Left lung (tissue), 10 donors: ENCODE measurements around the gene RYR3. TPM values are rescaled to one million over a fixed set of nuclear protein-coding genes. Genes with fewer than 3 reads are reported as not detected.

Experiments used
- ATAC-seq: fragments of 200-7000 bp; cut with Tn5 transposase; one replicate; pipeline ENCODE4 v1.9.1; 2020; ENCODE audit warnings: moderate library complexity
- DNase-seq, 4 donors: peaks; one replicate each; pipeline ENCODE4 v3.0.0-alpha.2; 2013 to 2020
- H3K27ac ChIP-seq, 2 donors: fragments of 200-600 bp; sonication (generic) in 1 of 2; one replicate each; pipeline versions ENCODE4 v1.5.0 to v1.8.0; 2020 to 2021
- H3K27me3 ChIP-seq, 2 donors: fragments of 200-600 bp; sonication (generic) in 1 of 2; one replicate each; pipeline versions ENCODE4 v1.5.0 to v1.8.0; 2020 to 2021
- H3K36me3 ChIP-seq, 2 donors: fragments of 200-600 bp; sonication (generic) in 1 of 2; one replicate each; pipeline versions ENCODE4 v1.5.0 to v1.8.0; 2020 to 2021
- H3K4me1 ChIP-seq, 2 donors: fragments of 200-600 bp; one replicate each; pipeline ENCODE4 v1.8.0; 2021
- H3K4me3 ChIP-seq, 2 donors: fragments of 200-600 bp; sonication (generic) in 1 of 2; one replicate each; pipeline versions ENCODE4 v1.5.0 to v1.8.0; 2020 to 2021; ENCODE audit warnings: mild to moderate bottlenecking in 1 of 2
- H3K9me3 ChIP-seq, 2 donors: fragments of 200-600 bp; sonication (generic) in 1 of 2; one replicate each; pipeline versions ENCODE4 v1.5.0 to v1.8.0; 2020 to 2021
- intact Hi-C, 2 donors: fragments of 100-400 bp; cut with DNase I; formaldehyde crosslinking; loops; one replicate each; pipeline versions ENCODE4 v1.11.2 to v1.14.2; 2022
- polyA plus RNA-seq, 6 donors: library from polyadenylated mRNA; unstranded; fragments of 120-200 nt; gene quantifications; one replicate each; pipeline ENCODE4 v1.2.1, GENCODE V29; 2013; ENCODE audit not compliant: insufficient read length in 6 of 6
- total RNA-seq, 2 donors: library from RNA; stranded (reverse); fragmentation: NEBNext Ultra II Directional; extraction: Animal tissue kit (Norgen Biotek cat#: 25700); gene quantifications; one replicate each; pipeline ENCODE4 v1.2.1, GENCODE V29; 2021
- TF ChIP-seq, protein P1 (sequence below), 2 donors: fragments of 200-600 bp; sonication (generic) in 1 of 2; IDR thresholded peaks; one replicate each; pipeline versions ENCODE4 v1.5.0 to v1.8.0; 2021; ENCODE audit warnings: antibody characterized with exemption in 2 of 2
- donor health status: DM: no; HTN: yes; CAD: no.
- donor health status: DM: no; HTN: no; CAD: no.

RYR3 gene
- total and polyA plus RNA-seq, 8 donors = 0.24 to 12.6 (median 8.6) TPM

DNA sequence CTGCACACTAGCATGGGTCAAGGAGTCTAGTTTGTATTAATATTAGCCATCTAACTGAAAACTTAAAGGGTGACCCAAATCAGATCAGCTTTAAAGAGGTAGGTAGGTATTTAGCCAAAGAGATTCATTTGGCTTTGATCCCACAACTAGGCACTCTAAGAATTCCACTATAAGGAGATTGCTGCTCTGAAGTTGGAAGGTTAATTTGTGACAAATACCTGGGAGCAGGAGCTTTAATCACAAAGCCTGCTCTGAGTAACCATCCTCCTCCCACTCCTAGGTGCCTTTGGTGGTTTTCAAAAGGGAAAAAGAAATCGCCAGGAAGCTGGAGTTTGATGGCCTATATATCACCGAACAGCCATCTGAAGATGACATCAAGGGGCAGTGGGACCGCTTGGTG, 537.2 kb downstream of the RYR3 start:
- Histone ChIP-seq H3K9me3 (no peaks in the 10 kb centered on the region), H3K4me3 (no peak overlapping the region), H3K36me3 (no peaks in the 10 kb centered on the region), H3K27ac (no peak overlapping the region), H3K4me1 (no peaks in the 10 kb centered on the region), H3K27me3 (no peaks in the 10 kb centered on the region)
- TF ChIP-seq, protein P1, sequence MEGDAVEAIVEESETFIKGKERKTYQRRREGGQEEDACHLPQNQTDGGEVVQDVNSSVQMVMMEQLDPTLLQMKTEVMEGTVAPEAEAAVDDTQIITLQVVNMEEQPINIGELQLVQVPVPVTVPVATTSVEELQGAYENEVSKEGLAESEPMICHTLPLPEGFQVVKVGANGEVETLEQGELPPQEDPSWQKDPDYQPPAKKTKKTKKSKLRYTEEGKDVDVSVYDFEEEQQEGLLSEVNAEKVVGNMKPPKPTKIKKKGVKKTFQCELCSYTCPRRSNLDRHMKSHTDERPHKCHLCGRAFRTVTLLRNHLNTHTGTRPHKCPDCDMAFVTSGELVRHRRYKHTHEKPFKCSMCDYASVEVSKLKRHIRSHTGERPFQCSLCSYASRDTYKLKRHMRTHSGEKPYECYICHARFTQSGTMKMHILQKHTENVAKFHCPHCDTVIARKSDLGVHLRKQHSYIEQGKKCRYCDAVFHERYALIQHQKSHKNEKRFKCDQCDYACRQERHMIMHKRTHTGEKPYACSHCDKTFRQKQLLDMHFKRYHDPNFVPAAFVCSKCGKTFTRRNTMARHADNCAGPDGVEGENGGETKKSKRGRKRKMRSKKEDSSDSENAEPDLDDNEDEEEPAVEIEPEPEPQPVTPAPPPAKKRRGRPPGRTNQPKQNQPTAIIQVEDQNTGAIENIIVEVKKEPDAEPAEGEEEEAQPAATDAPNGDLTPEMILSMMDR (IDR thresholded peaks at IDR 0.05) = no peak
- DNase-seq (no peak), ATAC-seq (no peak)
- intact Hi-C loops = no loop called here

GRCh38 chr15:33851079-33851478, 540.3 kb downstream of the RYR3 start:
- no peak for ATAC-seq
- intact Hi-C loops = no loop called here
- TF ChIP-seq, protein P1 (IDR thresholded peaks at IDR 0.05) = no peak

GRCh38 chr15:33852094-33852493, 541.3 kb downstream of the RYR3 start:
- DNase-seq = no peak
- no peaks in the 10 kb centered on the region for H3K27me3 ChIP-seq

More at GRCh38 chr15:33851079-33851478, 540.3 kb downstream of the RYR3 start:
- no peaks in the 10 kb centered on the region for H3K27me3 ChIP-seq
- H3K9me3 ChIP-seq = no peaks in the 10 kb centered on the region
- DNase-seq = no peak
- no peaks in the 10 kb centered on the region for H3K4me1 ChIP-seq
- no peaks in the 10 kb centered on the region for H3K36me3 ChIP-seq
- H3K27ac ChIP-seq = no peak overlapping the region
- H3K4me3 ChIP-seq = no peak overlapping the region

DNA sequence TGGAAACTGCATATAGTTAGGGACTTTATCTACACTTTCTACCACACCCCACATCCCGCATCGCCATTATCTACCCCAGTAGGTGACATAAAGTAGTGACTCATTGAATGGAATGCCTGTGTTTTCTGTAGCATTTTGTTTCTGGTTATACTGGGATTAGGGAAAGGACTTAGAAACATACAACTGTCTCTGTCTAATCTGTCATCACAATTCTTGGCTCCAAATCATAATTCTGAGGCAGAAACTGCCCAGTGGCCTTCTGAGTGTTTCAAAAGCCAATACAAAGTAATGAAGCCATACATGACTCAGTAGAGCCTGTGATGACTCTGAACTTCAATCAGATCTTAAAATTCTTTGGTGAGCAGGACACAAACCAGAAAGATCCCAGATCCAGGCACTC, 541.8 kb downstream of the RYR3 start:
- H3K36me3 ChIP-seq = no peaks in the 10 kb centered on the region
- H3K9me3 ChIP-seq = no peaks in the 10 kb centered on the region
- no peak overlapping the region for H3K27ac ChIP-seq
- H3K4me3 ChIP-seq = no peak overlapping the region
- TF ChIP-seq, protein P1 (IDR thresholded peaks at IDR 0.05) = no peak
- no peaks in the 10 kb centered on the region for H3K27me3 ChIP-seq
- no peaks in the 10 kb centered on the region for H3K4me1 ChIP-seq
- intact Hi-C loops = no loop called here
- DNase-seq = no peak
- no peak for ATAC-seq

More at GRCh38 chr15:33852094-33852493, 541.3 kb downstream of the RYR3 start:
- Histone ChIP-seq H3K27ac (no peak overlapping the region), H3K9me3 (no peaks in the 10 kb centered on the region), H3K4me3 (no peak overlapping the region), H3K36me3 (no peaks in the 10 kb centered on the region), H3K4me1 (no peaks in the 10 kb centered on the region)
- TF ChIP-seq, protein P1 (IDR thresholded peaks at IDR 0.05) = no peak
- ATAC-seq = no peak
- intact Hi-C loops = no loop called here

DNA sequence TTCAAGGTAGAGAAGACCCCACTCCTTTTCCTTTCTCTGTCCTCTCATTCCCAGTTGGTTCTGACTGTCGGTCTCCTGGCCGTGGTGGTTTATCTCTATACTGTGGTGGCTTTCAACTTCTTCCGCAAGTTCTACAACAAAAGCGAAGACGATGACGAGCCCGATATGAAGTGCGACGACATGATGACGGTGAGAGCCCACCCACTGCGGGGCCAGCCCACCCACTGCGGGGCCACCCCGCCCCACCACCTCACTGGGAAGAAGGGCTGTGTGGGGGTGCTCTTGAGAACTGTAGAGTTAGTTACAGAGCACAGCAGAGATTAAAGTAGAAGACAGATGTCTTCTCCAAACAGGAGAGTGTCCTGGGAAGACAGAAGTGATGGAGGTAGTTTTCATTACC, 547.0 kb downstream of the RYR3 start:
- Histone ChIP-seq H3K4me1 (no peaks in the 10 kb centered on the region), H3K36me3 (no peaks in the 10 kb centered on the region), H3K27ac (no peak overlapping the region), H3K4me3 (no peak overlapping the region), H3K9me3 (no peaks in the 10 kb centered on the region), H3K27me3 (no peaks in the 10 kb centered on the region)
- TF ChIP-seq, protein P1 (IDR thresholded peaks at IDR 0.05) = no peak
- intact Hi-C loops = no loop called here
- DNase-seq = no peak
- no peak for ATAC-seq
